Activated CD8-positive, alpha-beta T cell treated with anti-CD3 and anti-CD28 coated beads for 36 hours (primary cell): Measurements from ENCODE around the gene OR10Z1. TPM values are rescaled to one million over a fixed set of nuclear protein-coding genes. Genes with fewer than 3 reads are reported as not detected.

Experiments
- ATAC-seq: fragments of 200-7000 bp; cut with Tn5 transposase; one replicate; pipeline ENCODE4 v1.10.0; 2021; ENCODE audit warnings: mild to moderate bottlenecking, moderate library complexity
- CTCF ChIA-PET: fragments of 350-600 bp; sonication (Branson Sonifier 250); formaldehyde crosslinking; loops from one replicate; lab custom pipeline; 2021; ENCODE audit warnings: antibody characterized with exemption; lab: Charles Lee
- POLR2A ChIA-PET: fragments of 350-600 bp; sonication (Branson Sonifier 250); formaldehyde crosslinking; loops from one replicate; lab custom pipeline; 2021; ENCODE audit warnings: antibody characterized with exemption; lab: Charles Lee
- DNase-seq: peaks from one replicate; pipeline ENCODE4 v3.0.0-alpha.2; 2020
- H3K27ac Mint-ChIP-seq: one replicate; pipeline ENCODE4 v1.8.0; 2021; ENCODE audit warnings: mild to moderate bottlenecking, mixed read lengths
- H3K27me3 Mint-ChIP-seq: one replicate; pipeline ENCODE4 v1.8.0; 2021; ENCODE audit warnings: mixed read lengths
- H3K36me3 Mint-ChIP-seq: one replicate; pipeline ENCODE4 v1.8.0; 2021; ENCODE audit warnings: low read depth, mixed read lengths
- H3K4me1 Mint-ChIP-seq: one replicate; pipeline ENCODE4 v1.8.0; 2021; ENCODE audit warnings: low read depth, mixed read lengths
- H3K4me3 Mint-ChIP-seq: one replicate; pipeline ENCODE4 v1.8.0; 2021; ENCODE audit warnings: mild to moderate bottlenecking, moderate library complexity, mixed read lengths
- H3K9me3 Mint-ChIP-seq: one replicate; pipeline ENCODE4 v1.8.0; 2021; ENCODE audit warnings: mixed read lengths
- CTCF ChIP-seq: fragments of 200-600 bp; IDR thresholded peaks from one replicate; pipeline ENCODE4 v1.8.0; 2022; ENCODE audit warnings: antibody characterized with exemption, mild to moderate bottlenecking
- intact Hi-C: fragments of 100-400 bp; cut with micrococcal nuclease; formaldehyde crosslinking; loops from one replicate; pipeline ENCODE4 v1.10.0; 2022
- total RNA-seq, 2 experiments: library from RNA; stranded (reverse); gene quantifications; one replicate each; pipeline ENCODE4 v1.2.3, GENCODE V29; 2021

Gene OR10Z1
- total RNA-seq, 2 experiments from 2014 or later, result not detected

- no peak for DNase-seq
- Mint-ChIP-seq H3K4me1 (no peaks in the 10 kb centered on the region), H3K9me3 (no peaks in the 10 kb centered on the region), H3K27me3 (no peaks in the 10 kb centered on the region), H3K4me3 (no peak overlapping the region), H3K36me3 (no peaks in the 10 kb centered on the region), H3K27ac (no peak overlapping the region)
- no peak for ATAC-seq
- POLR2A ChIA-PET, result no interaction called here
- intact Hi-C loops, result no loop called here
- CTCF ChIA-PET, result no interaction called here
- no peak for TF ChIP-seq CTCF
These were observed 33.8 kb downstream of the OR10Z1 start for GRCh38 chr1:158638904-158639303.

DNA sequence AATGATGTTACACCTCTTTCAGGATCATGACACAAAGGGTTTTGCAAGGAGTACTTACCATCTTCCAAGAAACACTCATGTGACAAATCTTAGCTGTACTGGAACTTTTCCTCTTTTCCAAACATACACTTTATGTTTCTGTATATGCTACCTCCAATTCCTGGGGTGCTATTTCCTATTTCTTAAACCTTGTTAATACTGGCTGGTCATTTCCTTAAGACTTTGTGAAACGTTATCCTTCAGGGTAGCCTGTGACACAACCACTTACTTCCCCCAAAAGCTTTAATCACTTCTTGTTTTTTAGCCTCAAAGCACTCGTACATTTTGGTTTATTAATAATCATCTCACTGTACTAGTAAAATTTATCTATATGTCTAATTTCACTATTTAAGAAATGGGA is 39.4 kb downstream of the OR10Z1 start:
- no peaks in the 10 kb centered on the region for H3K27me3 Mint-ChIP-seq
- no peak overlapping the region for H3K4me3 Mint-ChIP-seq
- peaks cover 10% of the 10 kb centered on the region for H3K4me1 Mint-ChIP-seq
- no peak overlapping the region for H3K27ac Mint-ChIP-seq
- no peaks in the 10 kb centered on the region for H3K9me3 Mint-ChIP-seq
- no peak for TF ChIP-seq CTCF
- no peaks in the 10 kb centered on the region for H3K36me3 Mint-ChIP-seq
- intact Hi-C loops, result no loop called here
- no peak for ATAC-seq
- POLR2A ChIA-PET, result interaction anchor here (0.6 kb wide), 1 partner anchor 267 kb away, joined by 3 read pairs; no protein-coding TSS in a partner anchor
- no peak for DNase-seq
- CTCF ChIA-PET, result no interaction called here

GRCh38 chr1:158646465-158646864 is 41.4 kb downstream of the OR10Z1 start:
- DNase-seq (no peak), ATAC-seq (no peak)
- intact Hi-C loops, result no loop called here
- POLR2A ChIA-PET, result no interaction called here
- Mint-ChIP-seq H3K4me1 (peaks cover 10% of the 10 kb centered on the region), H3K4me3 (no peak overlapping the region), H3K9me3 (no peaks in the 10 kb centered on the region), H3K27ac (no peak overlapping the region), H3K27me3 (peaks cover 2% of the 10 kb centered on the region), H3K36me3 (no peaks in the 10 kb centered on the region)
- no peak for TF ChIP-seq CTCF
- CTCF ChIA-PET, result interaction anchor here (0.8 kb wide), 1 partner anchor 14 kb away, joined by 3 read pairs; no protein-coding TSS in a partner anchor

DNA sequence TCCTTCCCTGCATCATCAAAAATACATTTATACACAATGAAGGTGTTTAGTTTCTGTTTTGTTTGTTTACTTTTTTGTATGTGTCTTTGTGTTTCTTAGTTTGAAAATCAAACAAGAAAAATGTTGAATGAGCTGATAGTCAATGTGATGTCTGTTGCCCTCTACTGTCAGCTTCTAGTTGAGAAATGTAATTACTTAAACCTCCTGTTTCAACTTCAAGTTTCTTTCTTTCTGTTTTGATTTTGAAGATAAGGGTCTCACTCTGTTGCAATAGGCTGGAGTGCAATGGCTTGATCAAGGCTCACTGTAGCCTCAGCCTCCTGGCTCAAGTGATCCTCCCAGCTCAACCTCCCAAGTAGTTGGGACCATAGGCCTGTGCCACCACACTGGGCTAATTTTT is 44.0 kb downstream of the OR10Z1 start:
- ATAC-seq (no peak), DNase-seq (no peak)
- intact Hi-C loops, result no loop called here
- TF ChIP-seq CTCF, result no peak
- peaks cover 10% of the 10 kb centered on the region for H3K4me1 Mint-ChIP-seq
- no peak overlapping the region for H3K27ac Mint-ChIP-seq
- H3K27me3 Mint-ChIP-seq, result peaks cover 4% of the 10 kb centered on the region
- ChIA-PET POLR2A (no interaction called here), CTCF (interaction anchor here (1.3 to 1.7 kb wide), 2 partner anchors 226 to 445 kb away, joined by 4 to 6 read pairs; no protein-coding TSS in a partner anchor)
- no peak overlapping the region for H3K4me3 Mint-ChIP-seq
- H3K36me3 Mint-ChIP-seq, result no peaks in the 10 kb centered on the region
- H3K9me3 Mint-ChIP-seq, result no peaks in the 10 kb centered on the region

- no peak for TF ChIP-seq CTCF
- no peak for DNase-seq
- H3K36me3 Mint-ChIP-seq, result no peaks in the 10 kb centered on the region
- peaks cover 2% of the 10 kb centered on the region for H3K4me1 Mint-ChIP-seq
- CTCF ChIA-PET, result no interaction called here
- peaks cover 7% of the 10 kb centered on the region for H3K27me3 Mint-ChIP-seq
- H3K27ac Mint-ChIP-seq, result no peak overlapping the region
- ATAC-seq, result no peak
- H3K9me3 Mint-ChIP-seq, result no peaks in the 10 kb centered on the region
- intact Hi-C loops, result no loop called here
- POLR2A ChIA-PET, result no interaction called here
- H3K4me3 Mint-ChIP-seq, result no peak overlapping the region
These were observed 47.8 kb downstream of the OR10Z1 start for GRCh38 chr1:158652721-158653334.
